ENCODE measurements around the gene TPBG. TPM values are rescaled to one million over a fixed set of nuclear protein-coding genes. Genes with fewer than 3 reads are reported as not detected.
A peak's percentile ranks its signal among the peaks of the same experiment; 100 is the strongest.

TPBG gene
- total and polyA plus RNA-seq, 11 donors = 1.0 to 10.0 (median 2.6) TPM

DNA sequence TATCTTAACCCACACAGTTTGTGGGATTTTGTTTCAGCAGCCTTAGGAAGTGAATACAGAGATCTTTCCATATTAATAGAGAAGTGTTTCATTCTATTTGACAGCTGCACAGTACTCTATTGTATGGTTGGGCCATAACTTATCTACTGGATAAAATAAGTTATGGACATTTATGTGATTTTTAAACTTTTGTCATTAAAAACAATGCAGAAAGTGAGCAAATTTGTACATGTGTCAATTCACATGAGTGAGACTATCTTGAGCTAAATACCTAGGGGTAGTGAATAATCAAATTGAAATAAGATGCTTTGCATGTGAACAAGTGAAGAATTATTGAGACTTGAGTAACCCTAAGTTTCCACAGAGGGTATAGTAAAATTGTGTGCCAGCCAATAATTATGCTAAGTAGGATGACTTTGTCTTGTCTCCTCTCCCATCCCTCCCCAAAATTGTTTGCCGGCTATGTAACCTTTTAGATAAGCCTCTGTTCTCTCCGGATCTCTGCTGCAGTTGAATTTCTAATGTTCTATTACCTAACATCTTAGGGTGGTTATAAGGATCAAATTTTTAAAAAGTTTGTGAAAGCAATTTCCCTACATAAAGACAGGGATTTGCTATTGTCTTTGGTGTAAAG is 33.3 kb upstream of the TPBG start:
- Histone ChIP-seq H3K4me3 (no peak overlapping the region), H3K4me1 (no peaks in the 10 kb centered on the region), H3K36me3 (no peaks in the 10 kb centered on the region), H3K27ac (no peak overlapping the region), H3K27me3 (no peaks in the 10 kb centered on the region), H3K9me3 (no peaks in the 10 kb centered on the region)
- 64 to 70% (median 68%) methylated on average over 2 of the region's 2 CpGs for WGBS, 4 donors
- DNase-seq (no peak), ATAC-seq (no peak)
- intact Hi-C loops (cut with DNase I) = no loop called here
- TF ChIP-seq POLR2A (IDR thresholded peaks at IDR 0.05) = no peak
- TF ChIP-seq, protein P1, sequence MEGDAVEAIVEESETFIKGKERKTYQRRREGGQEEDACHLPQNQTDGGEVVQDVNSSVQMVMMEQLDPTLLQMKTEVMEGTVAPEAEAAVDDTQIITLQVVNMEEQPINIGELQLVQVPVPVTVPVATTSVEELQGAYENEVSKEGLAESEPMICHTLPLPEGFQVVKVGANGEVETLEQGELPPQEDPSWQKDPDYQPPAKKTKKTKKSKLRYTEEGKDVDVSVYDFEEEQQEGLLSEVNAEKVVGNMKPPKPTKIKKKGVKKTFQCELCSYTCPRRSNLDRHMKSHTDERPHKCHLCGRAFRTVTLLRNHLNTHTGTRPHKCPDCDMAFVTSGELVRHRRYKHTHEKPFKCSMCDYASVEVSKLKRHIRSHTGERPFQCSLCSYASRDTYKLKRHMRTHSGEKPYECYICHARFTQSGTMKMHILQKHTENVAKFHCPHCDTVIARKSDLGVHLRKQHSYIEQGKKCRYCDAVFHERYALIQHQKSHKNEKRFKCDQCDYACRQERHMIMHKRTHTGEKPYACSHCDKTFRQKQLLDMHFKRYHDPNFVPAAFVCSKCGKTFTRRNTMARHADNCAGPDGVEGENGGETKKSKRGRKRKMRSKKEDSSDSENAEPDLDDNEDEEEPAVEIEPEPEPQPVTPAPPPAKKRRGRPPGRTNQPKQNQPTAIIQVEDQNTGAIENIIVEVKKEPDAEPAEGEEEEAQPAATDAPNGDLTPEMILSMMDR (IDR thresholded peaks at IDR 0.05) = no peak

DNA sequence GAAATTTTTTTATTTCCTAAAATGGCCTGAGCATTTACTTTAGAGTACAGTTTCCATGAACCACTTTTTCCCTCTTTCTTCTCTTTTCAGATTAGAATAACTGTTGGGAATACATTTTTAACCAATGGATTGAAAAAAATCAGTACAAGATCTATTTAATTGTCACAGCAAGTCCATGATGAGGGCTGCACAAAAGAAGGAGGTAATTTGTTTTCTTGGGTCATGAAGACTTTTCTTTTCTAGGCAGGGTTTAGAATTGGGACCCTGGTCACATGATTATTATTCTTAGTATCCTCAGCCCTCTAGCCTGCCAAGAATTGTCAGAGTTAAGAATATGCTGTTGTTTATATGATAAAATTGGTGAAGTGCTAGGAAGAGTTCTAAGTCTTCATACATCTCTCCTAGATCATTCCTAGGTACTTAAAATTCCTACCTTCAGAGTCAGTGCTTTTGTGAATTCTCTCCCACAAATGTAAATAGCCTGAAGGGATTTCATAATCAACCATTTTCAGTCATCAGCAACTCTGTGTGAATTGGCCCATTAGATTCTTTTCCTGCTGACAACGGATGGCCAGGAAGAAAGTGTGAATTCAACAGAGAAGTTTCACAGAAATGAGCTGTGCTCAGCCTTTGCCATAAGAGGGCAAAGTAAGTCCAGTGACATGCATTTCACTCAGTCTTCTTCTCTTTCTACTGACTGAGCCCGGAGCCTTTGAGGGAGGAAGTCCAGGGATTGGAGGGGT is 32.4 kb upstream of the TPBG start:
- Histone ChIP-seq H3K9me3 (no peaks in the 10 kb centered on the region), H3K4me1 (no peaks in the 10 kb centered on the region), H3K27me3 (no peaks in the 10 kb centered on the region), H3K36me3 (no peaks in the 10 kb centered on the region), H3K27ac (no peak overlapping the region), H3K4me3 (no peak overlapping the region)
- ATAC-seq (no peak), DNase-seq (no peak)
- no peak for TF ChIP-seq POLR2A (IDR thresholded peaks at IDR 0.05)
- TF ChIP-seq, protein P1 (IDR thresholded peaks at IDR 0.05) = peak in 2 of 12 donors; percentile 11 to 14
- WGBS, 4 donors = 20 to 34% (median 24%) methylated on average over 2 of the region's 2 CpGs
- intact Hi-C loops (cut with DNase I) = no loop called here

DNA sequence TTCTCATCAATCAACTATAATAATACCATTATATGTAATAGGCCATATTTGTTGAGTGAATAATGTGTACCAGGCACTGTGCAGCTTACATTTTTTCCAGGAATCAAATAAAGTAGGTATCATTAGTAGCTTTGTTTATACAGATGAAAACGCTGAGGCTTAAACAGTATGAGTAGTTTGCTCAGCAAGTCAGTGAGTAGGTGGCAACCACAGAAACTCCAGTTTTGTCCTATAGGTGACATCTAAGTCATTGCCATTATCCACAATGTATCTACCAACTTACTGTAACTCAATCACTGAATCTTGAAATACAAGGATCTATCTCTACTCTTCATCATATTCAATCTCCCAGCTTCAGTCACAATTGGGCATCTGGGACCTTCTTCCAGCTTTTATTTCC is 29.8 kb upstream of the TPBG start:
- Histone ChIP-seq H3K4me1 (no peaks in the 10 kb centered on the region), H3K27me3 (no peaks in the 10 kb centered on the region), H3K9me3 (no peaks in the 10 kb centered on the region), H3K27ac (no peak overlapping the region), H3K4me3 (no peak overlapping the region), H3K36me3 (no peaks in the 10 kb centered on the region)
- no peak for TF ChIP-seq POLR2A (IDR thresholded peaks at IDR 0.05)
- TF ChIP-seq, protein P1 (IDR thresholded peaks at IDR 0.05) = no peak
- ATAC-seq (no peak), DNase-seq (no peak)
- 84 to 93% (median 91%) methylated on average over 1 of the region's 1 CpG for WGBS, 4 donors
- intact Hi-C loops (cut with DNase I) = no loop called here

DNA sequence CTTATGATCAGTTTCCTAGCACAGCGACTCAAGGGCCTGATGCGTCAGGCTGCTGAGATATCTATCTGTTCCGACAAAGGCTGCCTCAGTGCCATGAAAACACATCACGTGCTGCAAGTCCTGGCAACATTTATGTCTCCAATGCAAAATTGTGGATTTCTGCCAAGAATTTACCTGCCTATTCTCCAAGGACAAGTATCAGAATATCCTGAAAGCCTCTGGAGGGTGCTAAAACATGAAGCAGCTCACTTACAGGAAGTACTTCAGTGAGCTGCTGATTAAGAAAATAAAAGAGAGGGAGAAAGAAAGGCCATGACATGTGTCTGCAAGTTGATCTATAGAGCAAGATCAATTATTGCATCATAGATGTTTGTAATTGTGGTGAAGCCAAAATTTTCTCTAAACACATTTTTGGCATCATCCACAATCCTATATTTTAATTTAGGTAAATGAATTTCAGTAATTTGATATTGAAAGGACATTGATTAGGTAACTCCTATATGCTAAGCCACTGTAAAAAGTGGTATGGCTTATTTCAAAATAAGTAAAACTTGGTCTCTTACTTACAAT is 25.8 kb upstream of the TPBG start:
- H3K27ac ChIP-seq = no peak overlapping the region
- no peaks in the 10 kb centered on the region for H3K4me1 ChIP-seq
- no peak for ATAC-seq
- H3K9me3 ChIP-seq = peaks cover 0 to 9% (median 0%) of the 10 kb centered on the region in 12 donors
- no peaks in the 10 kb centered on the region for H3K27me3 ChIP-seq
- WGBS, 4 donors = 68 to 78% (median 74%) methylated on average over 4 of the region's 4 CpGs
- intact Hi-C loops (cut with DNase I) = no loop called here
- TF ChIP-seq POLR2A (IDR thresholded peaks at IDR 0.05) = no peak
- TF ChIP-seq, protein P1 (IDR thresholded peaks at IDR 0.05) = no peak
- DNase-seq = no peak
- H3K4me3 ChIP-seq = no peak overlapping the region
- no peaks in the 10 kb centered on the region for H3K36me3 ChIP-seq
